Caco-2 (cell line): ENCODE measurements around the gene RALBP1. TPM values are rescaled to one million over a fixed set of nuclear protein-coding genes. Genes with fewer than 3 reads are reported as not detected.

ENCODE experiments used
- BruUV-seq: library from RNA; stranded (reverse); fragments of 400-500 nt; replicated peaks from 2 replicates; lab custom pipeline; 2021; lab: Mats Ljungman, UMichigan
- CTCF ChIA-PET: fragments of 300-600 bp; sonication (Branson Sonifier 250); formaldehyde crosslinking; loops from one replicate; lab custom pipeline; 2022; ENCODE audit warnings: antibody characterized with exemption; lab: Charles Lee
- POLR2A ChIA-PET: fragments of 300-600 bp; sonication (Branson Sonifier 250); formaldehyde crosslinking; loops from one replicate; lab custom pipeline; 2022; ENCODE audit warnings: antibody characterized with exemption; lab: Charles Lee
- DNase-seq, 2 experiments: peaks; one replicate each; pipeline versions ENCODE4 v3.0.0 to v3.0.0-alpha.2; 2020 to 2022
- H3K27me3 ChIP-seq: replicated peaks from 2 replicates; pipeline ENCODE4 v1.6.0; 2011; ENCODE audit warnings: low read length; ENCODE audit not compliant: control insufficient read depth, insufficient read depth
- H3K36me3 ChIP-seq: 2 replicates; pipeline ENCODE4 v1.5.1; 2011; ENCODE audit warnings: low read length; ENCODE audit not compliant: control insufficient read depth, insufficient read depth
- H3K4me1 ChIP-seq: fragments of 250-450 bp; sonication (Bioruptor Pico); 2 replicates; pipeline ENCODE4 v1.5.1; 2020; ENCODE audit warnings: mild to moderate bottlenecking
- H3K4me3 ChIP-seq: 2 replicates; pipeline ENCODE4 v1.5.1; 2011; ENCODE audit warnings: low read depth, mild to moderate bottlenecking, control low read depth, low read length
- H3K9me3 ChIP-seq: fragments of 250-450 bp; sonication (Bioruptor Pico); 2 replicates; pipeline ENCODE4 v1.5.1; 2020; ENCODE audit warnings: mild to moderate bottlenecking, moderate library complexity
- H3K27ac Mint-ChIP-seq: one replicate; pipeline ENCODE4 v1.8.0; 2022; ENCODE audit warnings: mixed read lengths; ENCODE audit not compliant: unreplicated experiment
- H3K27me3 Mint-ChIP-seq: one replicate; pipeline ENCODE4 v1.8.0; 2022; ENCODE audit warnings: mixed read lengths; ENCODE audit not compliant: insufficient read depth, unreplicated experiment
- H3K36me3 Mint-ChIP-seq: one replicate; pipeline ENCODE4 v1.8.0; 2022; ENCODE audit warnings: mild to moderate bottlenecking, mixed read lengths; ENCODE audit not compliant: insufficient read depth, unreplicated experiment
- H3K4me1 Mint-ChIP-seq: one replicate; pipeline ENCODE4 v1.8.0; 2022; ENCODE audit warnings: low read depth, mixed read lengths; ENCODE audit not compliant: unreplicated experiment
- H3K4me3 Mint-ChIP-seq: one replicate; pipeline ENCODE4 v1.8.0; 2022; ENCODE audit warnings: mild to moderate bottlenecking, moderate library complexity, mixed read lengths; ENCODE audit not compliant: unreplicated experiment
- H3K9me3 Mint-ChIP-seq: one replicate; pipeline ENCODE4 v1.8.0; 2022; ENCODE audit warnings: mixed read lengths; ENCODE audit not compliant: unreplicated experiment
- intact Hi-C: fragments of 100-400 bp; cut with micrococcal nuclease; formaldehyde crosslinking; loops from one replicate; pipeline ENCODE4 v1.10.0; 2022; ENCODE audit not compliant: unreplicated experiment
- total RNA-seq: library from RNA; stranded (reverse); gene quantifications from 2 replicates; pipeline ENCODE4 v1.2.3, GENCODE V29; 2022
- TF ChIP-seq, protein P1 (sequence below), 2 experiments: fragments of 200-600 bp in 1 of 2; IDR thresholded peaks; 1 replicate in 1 of 2; 2 replicates in 1 of 2; pipeline versions ENCODE4 v1.5.1 to v1.8.0; 2011 to 2022; ENCODE audit warnings: antibody characterized with exemption in 1 of 2, control low read depth in 1 of 2, inconsistent platforms in 1 of 2, low read depth in 1 of 2, low read length in 1 of 2, mild to moderate bottlenecking in 1 of 2, moderate library complexity in 1 of 2; ENCODE audit not compliant: insufficient read depth in 1 of 2, severe bottlenecking in 1 of 2, unreplicated experiment in 1 of 2

Gene RALBP1
- total RNA-seq, 1 experiment from 2014 or later, result 66.3 TPM

DNA sequence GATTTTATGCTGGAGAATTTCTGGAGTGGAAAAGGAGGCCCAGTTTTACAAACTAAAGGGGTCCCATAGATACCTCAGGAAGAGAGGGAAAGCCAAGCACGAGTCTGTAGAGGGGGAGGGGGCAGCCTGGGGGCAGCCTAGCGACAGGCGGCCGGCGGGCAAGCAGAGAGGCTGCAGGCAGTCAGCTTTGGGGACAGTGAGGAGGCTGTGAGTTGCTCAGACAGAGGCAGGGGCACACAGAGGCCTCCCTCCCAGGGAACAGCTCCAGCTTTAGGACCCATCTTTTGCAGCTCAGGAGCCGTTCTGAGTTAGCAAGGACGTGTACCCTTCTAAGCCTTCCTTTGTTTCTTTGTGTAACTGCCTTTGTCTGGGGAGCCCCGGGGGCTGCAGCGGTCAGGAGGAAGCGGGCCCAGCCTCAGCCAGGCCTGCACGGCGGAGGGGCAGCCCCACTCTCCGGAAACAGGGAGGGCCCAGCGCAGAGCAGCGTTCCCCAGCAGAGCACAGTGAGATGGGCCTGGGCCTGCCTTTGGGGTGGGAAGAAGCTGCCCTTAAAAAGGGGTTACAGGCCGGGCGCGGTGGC, 41.1 kb upstream of the RALBP1 start:
- no peaks in the 10 kb centered on the region for H3K4me1 ChIP-seq
- H3K27ac Mint-ChIP-seq, result no peak overlapping the region
- H3K4me3 Mint-ChIP-seq, result no peak overlapping the region
- H3K27me3 Mint-ChIP-seq, result no peaks in the 10 kb centered on the region
- DNase-seq, result no peak
- H3K4me1 Mint-ChIP-seq, result no peaks in the 10 kb centered on the region
- no peaks in the 10 kb centered on the region for H3K9me3 ChIP-seq
- TF ChIP-seq, protein P1, sequence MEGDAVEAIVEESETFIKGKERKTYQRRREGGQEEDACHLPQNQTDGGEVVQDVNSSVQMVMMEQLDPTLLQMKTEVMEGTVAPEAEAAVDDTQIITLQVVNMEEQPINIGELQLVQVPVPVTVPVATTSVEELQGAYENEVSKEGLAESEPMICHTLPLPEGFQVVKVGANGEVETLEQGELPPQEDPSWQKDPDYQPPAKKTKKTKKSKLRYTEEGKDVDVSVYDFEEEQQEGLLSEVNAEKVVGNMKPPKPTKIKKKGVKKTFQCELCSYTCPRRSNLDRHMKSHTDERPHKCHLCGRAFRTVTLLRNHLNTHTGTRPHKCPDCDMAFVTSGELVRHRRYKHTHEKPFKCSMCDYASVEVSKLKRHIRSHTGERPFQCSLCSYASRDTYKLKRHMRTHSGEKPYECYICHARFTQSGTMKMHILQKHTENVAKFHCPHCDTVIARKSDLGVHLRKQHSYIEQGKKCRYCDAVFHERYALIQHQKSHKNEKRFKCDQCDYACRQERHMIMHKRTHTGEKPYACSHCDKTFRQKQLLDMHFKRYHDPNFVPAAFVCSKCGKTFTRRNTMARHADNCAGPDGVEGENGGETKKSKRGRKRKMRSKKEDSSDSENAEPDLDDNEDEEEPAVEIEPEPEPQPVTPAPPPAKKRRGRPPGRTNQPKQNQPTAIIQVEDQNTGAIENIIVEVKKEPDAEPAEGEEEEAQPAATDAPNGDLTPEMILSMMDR (IDR thresholded peaks at IDR 0.05; ENCODE audit: insufficient read depth in 1 of 2, low read depth in 1 of 2, low read length in 1 of 2, severe bottlenecking in 1 of 2, unreplicated experiment in 1 of 2), result no peak
- H3K4me3 ChIP-seq, result no peak overlapping the region
- intact Hi-C loops, result no loop called here
- H3K36me3 Mint-ChIP-seq, result no peaks in the 10 kb centered on the region
- no TSS peak for BruUV-seq
- ChIA-PET CTCF (no interaction called here), POLR2A (no interaction called here)
- no peaks in the 10 kb centered on the region for H3K36me3 ChIP-seq
- H3K27me3 ChIP-seq, result no peaks in the 10 kb centered on the region
- H3K9me3 Mint-ChIP-seq, result peaks cover 7% of the 10 kb centered on the region

DNA sequence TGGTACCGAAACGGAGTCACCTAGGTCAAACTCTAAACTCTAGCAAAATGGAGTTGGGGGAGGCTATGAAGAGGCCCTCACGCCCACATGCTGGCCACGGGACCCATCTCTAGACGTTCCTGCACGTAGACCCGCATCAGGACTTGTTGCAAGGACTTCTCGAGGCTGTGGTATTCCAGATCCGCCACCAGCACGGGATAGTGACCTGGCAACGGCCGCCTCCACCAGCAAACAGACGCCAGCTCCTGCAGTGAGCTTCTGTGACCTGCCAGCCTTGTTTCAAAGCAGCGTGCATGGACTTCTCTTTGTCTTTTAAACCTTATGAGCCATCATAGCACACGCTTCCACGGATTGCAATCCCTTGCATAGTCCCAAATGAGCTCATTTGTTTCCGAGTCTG, 40.3 kb upstream of the RALBP1 start:
- TF ChIP-seq, protein P1 (IDR thresholded peaks at IDR 0.05; ENCODE audit: insufficient read depth in 1 of 2, low read depth in 1 of 2, low read length in 1 of 2, severe bottlenecking in 1 of 2, unreplicated experiment in 1 of 2), result no peak
- H3K9me3 ChIP-seq, result no peaks in the 10 kb centered on the region
- ChIA-PET POLR2A (no interaction called here), CTCF (no interaction called here)
- no peaks in the 10 kb centered on the region for H3K36me3 ChIP-seq
- H3K4me1 ChIP-seq, result no peaks in the 10 kb centered on the region
- intact Hi-C loops, result no loop called here
- Mint-ChIP-seq H3K4me1 (no peaks in the 10 kb centered on the region), H3K27me3 (no peaks in the 10 kb centered on the region), H3K27ac (no peak overlapping the region), H3K9me3 (peaks cover 7% of the 10 kb centered on the region), H3K36me3 (no peaks in the 10 kb centered on the region), H3K4me3 (no peak overlapping the region)
- H3K27me3 ChIP-seq, result no peaks in the 10 kb centered on the region
- no TSS peak for BruUV-seq
- H3K4me3 ChIP-seq, result no peak overlapping the region
- DNase-seq, result no peak

DNA sequence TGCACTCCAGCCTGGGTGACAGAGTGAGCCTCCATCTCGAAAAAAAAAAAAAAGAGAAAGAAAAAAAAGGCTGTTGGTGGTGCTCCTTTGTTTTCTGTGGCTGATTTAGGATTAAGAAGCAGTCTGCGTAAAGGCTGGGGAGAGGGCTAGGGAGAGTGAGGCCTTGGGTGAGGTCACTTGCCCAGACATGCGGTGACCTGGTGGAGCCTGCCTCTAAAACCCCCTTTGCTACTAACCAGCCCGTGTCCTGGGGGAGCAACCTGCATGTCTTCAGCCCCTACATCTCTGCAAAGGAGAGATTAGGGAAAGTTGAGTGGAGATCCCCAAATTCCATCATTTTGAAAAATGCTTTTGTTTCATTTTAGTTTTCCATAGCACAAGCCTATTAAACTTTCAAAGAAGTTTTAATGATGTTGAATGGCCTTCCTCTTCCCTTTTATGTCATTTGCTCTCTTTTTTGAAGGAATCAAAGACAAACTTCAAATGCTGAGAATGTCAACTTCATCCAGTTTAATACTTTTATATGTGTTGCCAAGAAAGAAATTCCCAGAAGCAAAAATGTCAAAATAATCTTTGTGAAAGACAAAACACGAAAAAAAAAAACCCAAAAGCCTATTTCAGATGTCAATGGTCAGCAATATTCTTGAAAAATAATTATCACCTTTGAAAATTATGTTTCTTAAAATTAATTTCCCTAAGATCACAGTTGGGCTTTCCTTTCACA, 38.9 kb upstream of the RALBP1 start:
- DNase-seq, result no peak
- intact Hi-C loops, result no loop called here
- ChIA-PET POLR2A (no interaction called here), CTCF (no interaction called here)
- TF ChIP-seq, protein P1 (IDR thresholded peaks at IDR 0.05; ENCODE audit: insufficient read depth in 1 of 2, low read depth in 1 of 2, low read length in 1 of 2, severe bottlenecking in 1 of 2, unreplicated experiment in 1 of 2), result no peak
- Mint-ChIP-seq H3K9me3 (no peaks in the 10 kb centered on the region), H3K4me3 (no peak overlapping the region), H3K36me3 (no peaks in the 10 kb centered on the region), H3K4me1 (no peaks in the 10 kb centered on the region), H3K27ac (no peak overlapping the region), H3K27me3 (no peaks in the 10 kb centered on the region)
- BruUV-seq, result no TSS peak
- H3K4me1 ChIP-seq, result no peaks in the 10 kb centered on the region
- H3K36me3 ChIP-seq, result no peaks in the 10 kb centered on the region
- no peaks in the 10 kb centered on the region for H3K9me3 ChIP-seq
- H3K4me3 ChIP-seq, result no peak overlapping the region
- no peaks in the 10 kb centered on the region for H3K27me3 ChIP-seq
